Measurements from ENCODE around the gene CASKIN2. TPM values are rescaled to one million over a fixed set of nuclear protein-coding genes. Genes with fewer than 3 reads are reported as not detected.

The CASKIN2 gene
- total RNA-seq, 1 experiment from 2014 or later = 25.4 TPM

- H3K4me2 ChIP-seq = no peak overlapping the region
- no peaks in the 10 kb centered on the region for H3K9me3 ChIP-seq (ENCODE audit: insufficient read depth, low read depth)
- peaks cover 7% of the 10 kb centered on the region for H3K4me1 ChIP-seq (replicated peaks; ENCODE audit: insufficient read depth)
- BruUV-seq (replicated peaks) = no TSS peak
- peaks cover 12% of the 10 kb centered on the region for H4K20me1 ChIP-seq (ENCODE audit: insufficient read depth)
- ChIA-PET CTCF (no interaction called here), POLR2A (ENCODE audit: unreplicated experiment) (no interaction called here)
- no peak overlapping the region for H2AFZ ChIP-seq
- intact Hi-C loops (cut with micrococcal nuclease; ENCODE audit: unreplicated experiment) = no loop called here
- no peaks in the 10 kb centered on the region; the same call in 1 of the 2 replicates for H3F3A ChIP-seq (ENCODE audit: insufficient read depth, low read depth)
- TF ChIP-seq EZH2 (IDR thresholded peaks at IDR 0.05; ENCODE audit: low read depth) (no peak), CTCF (conservative IDR thresholded peaks at IDR 0.05) (no peak)
- H3K79me2 ChIP-seq (ENCODE audit: low read depth) = no peaks in the 10 kb centered on the region
- H3K27ac ChIP-seq = no peak overlapping the region
- H3K4me3 ChIP-seq = no peak overlapping the region
- H3K9me2 ChIP-seq (ENCODE audit: insufficient read depth) = no peaks in the 10 kb centered on the region
- no peak for DNase-seq
- H3K36me3 ChIP-seq (ENCODE audit: low read depth) = no peaks in the 10 kb centered on the region
- H3K27me3 ChIP-seq (ENCODE audit: insufficient read depth, low read depth) = no peaks in the 10 kb centered on the region
These were observed 8.4 kb downstream of the CASKIN2 start for GRCh38 chr17:75506888-75507287.

- H3K9me3 ChIP-seq (ENCODE audit: insufficient read depth, low read depth) = no peaks in the 10 kb centered on the region
- H3K27ac ChIP-seq = no peak overlapping the region
- no peak overlapping the region for H3K4me3 ChIP-seq
- no peaks in the 10 kb centered on the region for H3K27me3 ChIP-seq (ENCODE audit: insufficient read depth, low read depth)
- ChIA-PET CTCF (no interaction called here), POLR2A (ENCODE audit: unreplicated experiment) (interaction anchor here (0.6 kb wide), 1 partner anchor 160 kb away, joined by 9 read pairs; the partner anchor contains the start of gene RECQL5)
- H3K9me2 ChIP-seq (ENCODE audit: insufficient read depth) = no peaks in the 10 kb centered on the region
- H3K4me1 ChIP-seq (replicated peaks; ENCODE audit: insufficient read depth) = no peaks in the 10 kb centered on the region
- no peak for DNase-seq
- no peaks in the 10 kb centered on the region for H3K79me2 ChIP-seq (ENCODE audit: low read depth)
- H4K20me1 ChIP-seq (ENCODE audit: insufficient read depth) = peaks cover 8% of the 10 kb centered on the region; the same call in 1 of the 2 replicates
- TF ChIP-seq EZH2 (IDR thresholded peaks at IDR 0.05; ENCODE audit: low read depth) = no peak
- no TSS peak for BruUV-seq (replicated peaks)
- H3K4me2 ChIP-seq = no peak overlapping the region
- H3K36me3 ChIP-seq (ENCODE audit: low read depth) = no peaks in the 10 kb centered on the region
- H2AFZ ChIP-seq = no peak overlapping the region
- intact Hi-C loops (cut with micrococcal nuclease; ENCODE audit: unreplicated experiment) = no loop called here
- H3F3A ChIP-seq (ENCODE audit: insufficient read depth, low read depth) = no peaks in the 10 kb centered on the region; the same call in 1 of the 2 replicates
These were observed 9.2 kb downstream of the CASKIN2 start for GRCh38 chr17:75506134-75506533.

GRCh38 chr17:75505640-75506039 is 9.7 kb downstream of the CASKIN2 start:
- H3F3A ChIP-seq (ENCODE audit: insufficient read depth, low read depth) = no peaks in the 10 kb centered on the region; the same call in 1 of the 2 replicates

More at GRCh38 chr17:75505640-75506039, 9.7 kb downstream of the CASKIN2 start:
- Histone ChIP-seq H3K27me3 (ENCODE audit: insufficient read depth, low read depth) (no peaks in the 10 kb centered on the region), H3K9me3 (ENCODE audit: insufficient read depth, low read depth) (no peaks in the 10 kb centered on the region), H3K27ac (no peak overlapping the region), H3K79me2 (ENCODE audit: low read depth) (no peaks in the 10 kb centered on the region), H3K4me1 (replicated peaks; ENCODE audit: insufficient read depth) (no peaks in the 10 kb centered on the region), H2AFZ (no peak overlapping the region), H3K4me3 (no peak overlapping the region), H4K20me1 (ENCODE audit: insufficient read depth) (0 out of 2 replicates have a peak, but pooled peaks cover 8% of the 10 kb centered on the region), H3K4me2 (no peak overlapping the region), H3K9me2 (ENCODE audit: insufficient read depth) (no peaks in the 10 kb centered on the region), H3K36me3 (ENCODE audit: low read depth) (no peaks in the 10 kb centered on the region)
- TF ChIP-seq CTCF (conservative IDR thresholded peaks at IDR 0.05) = no peak
- DNase-seq = no peak
- POLR2A ChIA-PET (ENCODE audit: unreplicated experiment) = interaction anchor here (0.6 kb wide), 1 partner anchor 161 kb away, joined by 9 read pairs; the partner anchor contains the start of gene RECQL5
- BruUV-seq (replicated peaks) = no TSS peak
- CTCF ChIA-PET = no interaction called here
- intact Hi-C loops (cut with micrococcal nuclease; ENCODE audit: unreplicated experiment) = no loop called here
